Esophagus muscularis mucosa (tissue), 3 donors: ENCODE data around the gene AGO4.
"Not testable (repeated sequence)": the region's sequence is repeated elsewhere in the genome, so short reads cannot be mapped to it uniquely, and the experiment has no call there.

Experiments used
- CTCF ChIP-seq, 3 experiments: fragments of 200-600 bp in 2 of 3; fragments of 450-650 bp in 1 of 3; sonication (generic) in 2 of 3; IDR thresholded peaks; one replicate each; pipeline ENCODE4 v1.5.1; 2017 to 2019; ENCODE audit warnings: antibody characterized with exemption in 3 of 3, mild to moderate bottlenecking in 2 of 3, moderate library complexity in 1 of 3
- POLR2A ChIP-seq: fragments of 450-650 bp; IDR thresholded peaks from one replicate; pipeline ENCODE4 v1.6.1; 2017; ENCODE audit warnings: antibody characterized with exemption, moderate library complexity, mild to moderate bottlenecking, low read depth
- POLR2AphosphoS5 ChIP-seq, 2 donors: sonication (generic); formaldehyde crosslinking; IDR thresholded peaks; one replicate each; pipeline ENCODE4 v1.6.1; 2017; ENCODE audit warnings: antibody characterized with exemption in 2 of 2

- not testable (repeated sequence) for TF ChIP-seq CTCF (IDR thresholded peaks at IDR 0.05); POLR2A; POLR2AphosphoS5 (IDR thresholded peaks at IDR 0.05)
Measured at GRCh38 chr1:35812754-35813153, 4.9 kb downstream of the AGO4 start.
